DOHH2 (cell line): ENCODE results near the gene CYTL1.

Experiments
- CTCF ChIP-seq: fragments of 200-600 bp; sonication (generic); IDR thresholded peaks from one replicate; pipeline ENCODE4 v1.5.1; 2014; ENCODE audit warnings: antibody characterized with exemption, mild to moderate bottlenecking, low read depth, low read length; ENCODE audit not compliant: poor library complexity, severe bottlenecking
- EZH2phosphoT487 ChIP-seq: fragments of 200-600 bp; sonication (generic); IDR thresholded peaks from 2 replicates; pipeline ENCODE4 v1.6.1; 2017; ENCODE audit warnings: borderline replicate concordance, mild to moderate bottlenecking, antibody characterized with exemption, low read length, moderate library complexity, mixed read lengths

DNA sequence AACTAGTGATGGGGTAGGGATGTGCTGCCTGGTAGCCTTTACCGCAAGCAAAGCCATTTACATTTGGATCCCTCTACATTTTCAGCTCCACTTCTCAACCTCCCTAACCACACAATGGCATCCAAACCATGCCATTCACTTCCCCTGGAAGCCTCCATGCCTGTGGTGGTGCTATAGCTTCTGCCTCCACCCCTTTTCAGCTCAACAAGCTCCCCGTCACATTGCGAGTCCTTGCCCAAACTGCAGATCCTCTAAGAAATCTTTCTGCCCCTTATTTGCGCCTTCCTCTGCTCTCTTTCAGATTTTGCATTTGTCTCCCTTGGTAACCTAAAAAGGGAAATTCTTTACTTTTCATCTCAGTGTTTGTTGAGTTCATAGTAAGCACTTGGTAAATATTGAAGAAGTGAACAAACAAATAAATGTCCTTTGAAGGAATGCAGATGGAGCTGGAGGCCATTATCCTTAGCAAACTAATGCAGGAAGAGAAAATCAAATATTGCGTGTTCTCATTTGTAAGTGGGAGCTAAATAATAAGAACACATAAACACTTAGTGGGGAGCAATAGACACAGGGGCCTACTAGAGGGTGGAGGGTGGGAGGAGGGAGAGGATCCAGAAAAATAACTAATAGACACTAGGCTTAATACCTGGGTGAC is 6.9 kb downstream of the CYTL1 start:
- TF ChIP-seq CTCF, result no peak
- no peak for TF ChIP-seq EZH2phosphoT487
